Gastroesophageal sphincter (tissue), 3 donors: ENCODE measurements around the gene LRRC53.

Experiments used
- EP300 ChIP-seq: sonication (generic); formaldehyde crosslinking; IDR thresholded peaks from one replicate; pipeline ENCODE4 v1.6.1; 2017; ENCODE audit warnings: antibody characterized with exemption, mild to moderate bottlenecking
- POLR2A ChIP-seq, 2 donors: fragments of 450-650 bp; IDR thresholded peaks; one replicate each; pipeline ENCODE4 v1.6.1; 2017; ENCODE audit warnings: antibody characterized with exemption in 2 of 2, mild to moderate bottlenecking in 2 of 2, moderate library complexity in 1 of 2
- POLR2AphosphoS5 ChIP-seq: sonication (generic); formaldehyde crosslinking; IDR thresholded peaks from one replicate; pipeline ENCODE4 v1.6.1; 2017; ENCODE audit warnings: antibody characterized with exemption
- TF ChIP-seq, protein P1 (sequence below), 4 experiments: fragments of 200-600 bp in 2 of 4; fragments of 450-650 bp in 2 of 4; sonication (generic) in 1 of 4; IDR thresholded peaks; one replicate each; pipeline ENCODE4 v1.5.1; 2017 to 2019; ENCODE audit warnings: antibody characterized with exemption in 4 of 4, mild to moderate bottlenecking in 2 of 4, moderate library complexity in 2 of 4

DNA sequence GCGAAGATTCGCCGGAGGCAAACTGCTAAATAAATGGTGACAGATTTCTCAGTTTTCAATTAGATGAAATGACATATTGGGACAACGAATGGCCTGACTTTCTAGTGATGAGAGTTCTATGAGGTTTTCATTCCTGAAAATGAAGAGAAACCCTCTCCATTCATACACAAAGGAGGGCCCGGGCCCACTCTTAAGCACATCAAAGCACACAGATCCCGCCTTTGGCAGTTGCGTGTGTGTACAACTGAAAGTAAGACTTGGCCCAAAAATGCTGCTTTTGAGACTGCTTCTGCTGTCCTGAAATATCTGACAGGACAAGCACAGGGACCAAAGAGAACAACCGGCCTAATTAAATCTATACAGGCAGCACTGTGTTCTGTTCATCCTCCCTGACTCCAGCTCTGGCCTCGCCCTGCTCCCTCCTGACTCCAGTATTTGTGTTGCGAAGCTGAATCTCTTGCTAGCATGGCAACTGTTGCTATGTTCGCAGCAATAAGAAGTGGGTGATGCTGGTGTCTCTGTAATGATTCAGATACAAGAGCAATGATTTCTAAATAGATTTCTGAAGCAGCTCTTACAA, 7.4 kb downstream of the LRRC53 start:
- TF ChIP-seq, protein P1, sequence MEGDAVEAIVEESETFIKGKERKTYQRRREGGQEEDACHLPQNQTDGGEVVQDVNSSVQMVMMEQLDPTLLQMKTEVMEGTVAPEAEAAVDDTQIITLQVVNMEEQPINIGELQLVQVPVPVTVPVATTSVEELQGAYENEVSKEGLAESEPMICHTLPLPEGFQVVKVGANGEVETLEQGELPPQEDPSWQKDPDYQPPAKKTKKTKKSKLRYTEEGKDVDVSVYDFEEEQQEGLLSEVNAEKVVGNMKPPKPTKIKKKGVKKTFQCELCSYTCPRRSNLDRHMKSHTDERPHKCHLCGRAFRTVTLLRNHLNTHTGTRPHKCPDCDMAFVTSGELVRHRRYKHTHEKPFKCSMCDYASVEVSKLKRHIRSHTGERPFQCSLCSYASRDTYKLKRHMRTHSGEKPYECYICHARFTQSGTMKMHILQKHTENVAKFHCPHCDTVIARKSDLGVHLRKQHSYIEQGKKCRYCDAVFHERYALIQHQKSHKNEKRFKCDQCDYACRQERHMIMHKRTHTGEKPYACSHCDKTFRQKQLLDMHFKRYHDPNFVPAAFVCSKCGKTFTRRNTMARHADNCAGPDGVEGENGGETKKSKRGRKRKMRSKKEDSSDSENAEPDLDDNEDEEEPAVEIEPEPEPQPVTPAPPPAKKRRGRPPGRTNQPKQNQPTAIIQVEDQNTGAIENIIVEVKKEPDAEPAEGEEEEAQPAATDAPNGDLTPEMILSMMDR (IDR thresholded peaks at IDR 0.05) = no peak
- TF ChIP-seq EP300 (no peak), POLR2AphosphoS5 (no peak), POLR2A (IDR thresholded peaks at IDR 0.05) (no peak)
